Measurements from ENCODE around the gene MYO7B. TPM values are rescaled to one million over a fixed set of nuclear protein-coding genes. Genes with fewer than 3 reads are reported as not detected.

MYO7B gene
- total and polyA plus RNA-seq, 9 of the 15 experiments (the other 6 are each of a cell fraction or from before 2014, with no cell fraction given) = 0.08 TPM; not detected in 8

DNA sequence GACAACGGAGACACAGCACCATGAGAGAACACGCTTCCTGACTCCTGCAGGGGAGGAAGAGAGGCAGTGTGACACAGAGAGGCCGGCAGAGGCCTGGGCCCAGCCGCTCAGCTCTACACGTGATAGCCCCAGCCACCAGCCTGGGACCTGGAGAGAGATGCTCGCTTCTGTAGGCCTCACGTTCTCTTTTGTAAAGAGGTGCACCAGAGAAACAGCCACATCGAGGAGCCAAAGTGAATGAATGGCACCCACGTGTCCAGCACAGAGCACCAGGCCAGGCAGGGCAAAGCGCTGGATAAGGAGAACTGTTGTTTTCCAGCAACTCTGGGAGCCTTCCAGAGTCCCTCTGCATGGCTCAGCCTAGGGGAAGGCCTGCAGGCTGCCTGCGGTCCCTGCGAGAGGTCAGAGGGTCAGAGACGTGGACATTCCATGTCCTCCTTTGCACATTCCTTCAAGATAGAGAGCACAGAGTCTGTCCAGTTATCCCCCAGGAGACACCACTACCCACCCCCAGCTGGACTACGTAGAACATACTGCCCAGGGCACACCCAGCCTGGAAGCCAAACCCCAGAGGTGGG is 125.7 kb downstream of the MYO7B start:
- ATAC-seq = no peak; the same call in 2 of the 3 replicates
- in situ Hi-C loops (cut with MboI) (no loop called here), intact Hi-C loops (cut with micrococcal nuclease) (no loop called here)
- Histone ChIP-seq H2AFZ (ENCODE audit: low read depth, low read length) (no peak overlapping the region), H4K20me1 (replicated peaks; ENCODE audit: control insufficient read depth, insufficient read depth, low read length) (no peaks in the 10 kb centered on the region; the same call in none of the 2 replicates), H3K27me3 (ENCODE audit: control insufficient read depth in 2 of 2, insufficient read depth in 2 of 2, low read length in 2 of 2) (peaks cover 40 to 68% of the 10 kb centered on the region in 2 experiments), H3K79me2 (ENCODE audit: control insufficient read depth, insufficient read depth, low read length) (no peaks in the 10 kb centered on the region), H3K27ac (ENCODE audit: extremely low read depth, low read depth, low read length) (no peak overlapping the region), H3K36me3 (ENCODE audit: control insufficient read depth, insufficient read depth, low read length) (no peaks in the 10 kb centered on the region), H3K4me2 (ENCODE audit: insufficient read depth, low read length) (no peak overlapping the region), H3K9me3 (replicated peaks; ENCODE audit: control insufficient read depth, insufficient read depth, low read depth, low read length) (no peaks in the 10 kb centered on the region; the same call in 1 of the 2 replicates), H3K4me1 (replicated peaks in 1 of 2; ENCODE audit: control insufficient read depth in 2 of 2, insufficient read depth in 2 of 2, low read length in 2 of 2) (peaks cover 2 to 12% of the 10 kb centered on the region in 2 experiments; a peak in 3 of 5 replicates), H3K9ac (ENCODE audit: insufficient read depth in 1 of 2, low read depth in 2 of 2, low read length in 2 of 2) (peak overlapping the region in 1 of 2 experiments; percentile 22; a peak in 1 of 4 replicates), H3K4me3 (no peak overlapping the region), H3K9me1 (ENCODE audit: control insufficient read depth, insufficient read depth, low read length) (no peaks in the 10 kb centered on the region)
- DNase-seq (ENCODE audit: extremely low read depth in 1 of 4, low spot score in 3 of 4) = no peak
- 25% methylated on average over 12 of the region's 14 CpGs for WGBS (ENCODE audit: insufficient coverage, low coverage, missing lambda C conversion rate)
- BruUV-seq (replicated peaks) = no TSS peak
- POLR2A ChIA-PET = no interaction called here
- CTCF ChIA-PET (ENCODE audit: low intra/inter-chr PET ratio) = no interaction called here
- FAIRE-seq = no peak
- TF ChIP-seq, protein P1, sequence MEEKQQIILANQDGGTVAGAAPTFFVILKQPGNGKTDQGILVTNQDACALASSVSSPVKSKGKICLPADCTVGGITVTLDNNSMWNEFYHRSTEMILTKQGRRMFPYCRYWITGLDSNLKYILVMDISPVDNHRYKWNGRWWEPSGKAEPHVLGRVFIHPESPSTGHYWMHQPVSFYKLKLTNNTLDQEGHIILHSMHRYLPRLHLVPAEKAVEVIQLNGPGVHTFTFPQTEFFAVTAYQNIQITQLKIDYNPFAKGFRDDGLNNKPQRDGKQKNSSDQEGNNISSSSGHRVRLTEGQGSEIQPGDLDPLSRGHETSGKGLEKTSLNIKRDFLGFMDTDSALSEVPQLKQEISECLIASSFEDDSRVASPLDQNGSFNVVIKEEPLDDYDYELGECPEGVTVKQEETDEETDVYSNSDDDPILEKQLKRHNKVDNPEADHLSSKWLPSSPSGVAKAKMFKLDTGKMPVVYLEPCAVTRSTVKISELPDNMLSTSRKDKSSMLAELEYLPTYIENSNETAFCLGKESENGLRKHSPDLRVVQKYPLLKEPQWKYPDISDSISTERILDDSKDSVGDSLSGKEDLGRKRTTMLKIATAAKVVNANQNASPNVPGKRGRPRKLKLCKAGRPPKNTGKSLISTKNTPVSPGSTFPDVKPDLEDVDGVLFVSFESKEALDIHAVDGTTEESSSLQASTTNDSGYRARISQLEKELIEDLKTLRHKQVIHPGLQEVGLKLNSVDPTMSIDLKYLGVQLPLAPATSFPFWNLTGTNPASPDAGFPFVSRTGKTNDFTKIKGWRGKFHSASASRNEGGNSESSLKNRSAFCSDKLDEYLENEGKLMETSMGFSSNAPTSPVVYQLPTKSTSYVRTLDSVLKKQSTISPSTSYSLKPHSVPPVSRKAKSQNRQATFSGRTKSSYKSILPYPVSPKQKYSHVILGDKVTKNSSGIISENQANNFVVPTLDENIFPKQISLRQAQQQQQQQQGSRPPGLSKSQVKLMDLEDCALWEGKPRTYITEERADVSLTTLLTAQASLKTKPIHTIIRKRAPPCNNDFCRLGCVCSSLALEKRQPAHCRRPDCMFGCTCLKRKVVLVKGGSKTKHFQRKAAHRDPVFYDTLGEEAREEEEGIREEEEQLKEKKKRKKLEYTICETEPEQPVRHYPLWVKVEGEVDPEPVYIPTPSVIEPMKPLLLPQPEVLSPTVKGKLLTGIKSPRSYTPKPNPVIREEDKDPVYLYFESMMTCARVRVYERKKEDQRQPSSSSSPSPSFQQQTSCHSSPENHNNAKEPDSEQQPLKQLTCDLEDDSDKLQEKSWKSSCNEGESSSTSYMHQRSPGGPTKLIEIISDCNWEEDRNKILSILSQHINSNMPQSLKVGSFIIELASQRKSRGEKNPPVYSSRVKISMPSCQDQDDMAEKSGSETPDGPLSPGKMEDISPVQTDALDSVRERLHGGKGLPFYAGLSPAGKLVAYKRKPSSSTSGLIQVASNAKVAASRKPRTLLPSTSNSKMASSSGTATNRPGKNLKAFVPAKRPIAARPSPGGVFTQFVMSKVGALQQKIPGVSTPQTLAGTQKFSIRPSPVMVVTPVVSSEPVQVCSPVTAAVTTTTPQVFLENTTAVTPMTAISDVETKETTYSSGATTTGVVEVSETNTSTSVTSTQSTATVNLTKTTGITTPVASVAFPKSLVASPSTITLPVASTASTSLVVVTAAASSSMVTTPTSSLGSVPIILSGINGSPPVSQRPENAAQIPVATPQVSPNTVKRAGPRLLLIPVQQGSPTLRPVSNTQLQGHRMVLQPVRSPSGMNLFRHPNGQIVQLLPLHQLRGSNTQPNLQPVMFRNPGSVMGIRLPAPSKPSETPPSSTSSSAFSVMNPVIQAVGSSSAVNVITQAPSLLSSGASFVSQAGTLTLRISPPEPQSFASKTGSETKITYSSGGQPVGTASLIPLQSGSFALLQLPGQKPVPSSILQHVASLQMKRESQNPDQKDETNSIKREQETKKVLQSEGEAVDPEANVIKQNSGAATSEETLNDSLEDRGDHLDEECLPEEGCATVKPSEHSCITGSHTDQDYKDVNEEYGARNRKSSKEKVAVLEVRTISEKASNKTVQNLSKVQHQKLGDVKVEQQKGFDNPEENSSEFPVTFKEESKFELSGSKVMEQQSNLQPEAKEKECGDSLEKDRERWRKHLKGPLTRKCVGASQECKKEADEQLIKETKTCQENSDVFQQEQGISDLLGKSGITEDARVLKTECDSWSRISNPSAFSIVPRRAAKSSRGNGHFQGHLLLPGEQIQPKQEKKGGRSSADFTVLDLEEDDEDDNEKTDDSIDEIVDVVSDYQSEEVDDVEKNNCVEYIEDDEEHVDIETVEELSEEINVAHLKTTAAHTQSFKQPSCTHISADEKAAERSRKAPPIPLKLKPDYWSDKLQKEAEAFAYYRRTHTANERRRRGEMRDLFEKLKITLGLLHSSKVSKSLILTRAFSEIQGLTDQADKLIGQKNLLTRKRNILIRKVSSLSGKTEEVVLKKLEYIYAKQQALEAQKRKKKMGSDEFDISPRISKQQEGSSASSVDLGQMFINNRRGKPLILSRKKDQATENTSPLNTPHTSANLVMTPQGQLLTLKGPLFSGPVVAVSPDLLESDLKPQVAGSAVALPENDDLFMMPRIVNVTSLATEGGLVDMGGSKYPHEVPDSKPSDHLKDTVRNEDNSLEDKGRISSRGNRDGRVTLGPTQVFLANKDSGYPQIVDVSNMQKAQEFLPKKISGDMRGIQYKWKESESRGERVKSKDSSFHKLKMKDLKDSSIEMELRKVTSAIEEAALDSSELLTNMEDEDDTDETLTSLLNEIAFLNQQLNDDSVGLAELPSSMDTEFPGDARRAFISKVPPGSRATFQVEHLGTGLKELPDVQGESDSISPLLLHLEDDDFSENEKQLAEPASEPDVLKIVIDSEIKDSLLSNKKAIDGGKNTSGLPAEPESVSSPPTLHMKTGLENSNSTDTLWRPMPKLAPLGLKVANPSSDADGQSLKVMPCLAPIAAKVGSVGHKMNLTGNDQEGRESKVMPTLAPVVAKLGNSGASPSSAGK (IDR thresholded peaks at IDR 0.05) = no peak
- no peak for TF ChIP-seq ATF7 (IDR thresholded peaks at IDR 0.05)

Data from K562 (cell line).